HG03439 (cell line): ENCODE data around the gene CFAP46.
"Not testable (repeated sequence)": the region's sequence is repeated elsewhere in the genome, so short reads cannot be mapped to it uniquely, and the experiment has no call there.

Source experiments
- ATAC-seq: cut with Tn5 transposase; IDR thresholded peaks from one replicate; pipeline ENCODE4 v1.9.1; 2021; ENCODE audit warnings: mild to moderate bottlenecking, moderate library complexity; ENCODE audit not compliant: unreplicated experiment

The CFAP46 gene

DNA sequence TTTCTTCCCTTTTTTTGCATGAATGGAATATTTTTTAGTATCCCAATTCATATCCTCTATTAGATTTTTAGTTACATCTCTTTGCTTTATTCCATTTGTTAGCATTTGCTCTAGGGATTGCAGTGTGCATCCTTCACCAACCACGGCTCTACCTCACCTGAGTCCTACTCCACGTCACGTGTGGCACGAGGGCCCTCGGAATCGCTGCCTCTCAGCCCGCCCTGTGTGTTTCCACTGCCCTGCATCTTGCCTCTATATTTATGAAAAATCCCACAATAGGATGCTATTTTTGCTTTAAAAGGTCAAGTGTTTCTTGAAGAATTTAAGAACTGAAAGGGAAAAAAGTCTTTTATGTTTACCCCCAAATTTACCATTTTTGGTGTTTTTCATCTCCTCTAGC is 41.0 kb downstream of the CFAP46 start:
- ATAC-seq, result no peak

DNA sequence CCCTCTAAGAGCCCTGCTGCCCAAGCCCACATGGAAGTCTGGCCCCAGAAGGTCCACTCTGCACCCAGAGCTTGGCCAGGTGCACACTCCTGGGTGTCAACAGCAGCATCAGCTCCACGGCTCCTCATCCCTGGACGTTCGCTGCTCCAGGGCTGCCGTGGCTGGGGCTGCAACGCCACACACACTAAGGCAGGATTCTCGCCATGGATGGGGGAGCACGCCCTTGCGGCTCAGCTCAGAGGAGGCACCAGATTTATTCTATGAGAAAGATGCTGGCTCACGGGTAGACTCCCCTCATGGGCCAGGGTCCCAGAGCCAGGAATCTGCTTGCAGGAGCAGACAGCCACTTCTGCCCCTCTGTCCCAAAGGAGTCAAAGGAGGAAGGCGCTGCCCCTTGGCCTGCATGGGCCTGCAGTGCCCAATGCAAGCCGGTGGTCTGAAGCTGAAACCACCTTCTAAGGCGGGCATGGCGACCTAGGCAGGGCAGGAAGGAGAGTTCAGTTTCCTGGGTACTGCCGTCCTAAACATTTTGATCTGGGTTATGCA is 42.1 kb downstream of the CFAP46 start:
- no peak for ATAC-seq

DNA sequence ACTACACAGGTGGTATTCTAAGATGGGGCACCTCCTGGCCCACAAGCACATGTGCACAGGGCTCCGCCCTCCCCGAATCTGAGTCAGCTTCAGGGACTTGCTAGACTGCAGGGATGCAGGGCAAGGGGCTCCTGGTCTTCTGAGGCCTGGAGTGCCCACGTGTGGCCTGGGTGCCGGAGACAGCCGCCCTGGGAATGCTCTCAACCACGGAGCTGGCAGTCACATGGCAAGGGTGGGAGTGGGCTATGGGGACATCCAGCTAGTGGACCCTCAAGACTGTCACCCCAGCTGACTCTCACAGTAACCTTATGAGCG is 42.7 kb downstream of the CFAP46 start:
- ATAC-seq, result no peak

DNA sequence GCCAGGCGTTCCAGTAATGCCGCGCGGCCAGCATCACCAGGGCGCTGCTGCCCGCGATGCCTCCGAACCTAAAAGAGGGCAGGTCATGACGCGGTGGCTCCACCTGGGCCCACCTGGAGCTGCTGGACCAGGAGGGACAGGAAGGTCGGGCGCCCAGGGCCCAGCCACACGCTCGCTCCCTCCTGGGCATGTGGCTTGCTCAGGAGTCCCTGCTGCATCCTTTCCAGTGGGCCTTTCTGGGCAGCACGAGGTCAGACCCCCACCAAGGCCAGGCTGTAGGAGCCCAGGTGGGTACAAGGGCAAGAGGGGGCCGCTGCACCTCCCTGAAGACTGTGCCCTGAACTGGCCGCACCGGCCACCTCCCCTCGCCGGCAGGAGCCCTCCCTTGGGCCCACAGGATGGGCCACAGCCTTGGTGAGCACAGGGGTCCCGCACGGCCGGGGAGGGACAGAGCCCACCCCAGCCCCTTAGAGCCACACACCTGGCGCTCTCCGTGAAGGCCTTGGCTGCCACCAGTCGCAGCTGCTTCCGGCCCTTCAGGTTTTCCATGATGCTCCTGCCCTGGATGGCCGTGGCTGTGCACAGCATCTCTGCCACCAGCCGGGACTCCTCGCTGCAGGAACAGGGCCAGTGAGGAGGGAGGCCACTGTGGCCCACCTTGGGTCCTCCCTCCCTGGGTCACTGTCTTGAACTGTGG is 43.2 kb downstream of the CFAP46 start:
- ATAC-seq, result no peak

DNA sequence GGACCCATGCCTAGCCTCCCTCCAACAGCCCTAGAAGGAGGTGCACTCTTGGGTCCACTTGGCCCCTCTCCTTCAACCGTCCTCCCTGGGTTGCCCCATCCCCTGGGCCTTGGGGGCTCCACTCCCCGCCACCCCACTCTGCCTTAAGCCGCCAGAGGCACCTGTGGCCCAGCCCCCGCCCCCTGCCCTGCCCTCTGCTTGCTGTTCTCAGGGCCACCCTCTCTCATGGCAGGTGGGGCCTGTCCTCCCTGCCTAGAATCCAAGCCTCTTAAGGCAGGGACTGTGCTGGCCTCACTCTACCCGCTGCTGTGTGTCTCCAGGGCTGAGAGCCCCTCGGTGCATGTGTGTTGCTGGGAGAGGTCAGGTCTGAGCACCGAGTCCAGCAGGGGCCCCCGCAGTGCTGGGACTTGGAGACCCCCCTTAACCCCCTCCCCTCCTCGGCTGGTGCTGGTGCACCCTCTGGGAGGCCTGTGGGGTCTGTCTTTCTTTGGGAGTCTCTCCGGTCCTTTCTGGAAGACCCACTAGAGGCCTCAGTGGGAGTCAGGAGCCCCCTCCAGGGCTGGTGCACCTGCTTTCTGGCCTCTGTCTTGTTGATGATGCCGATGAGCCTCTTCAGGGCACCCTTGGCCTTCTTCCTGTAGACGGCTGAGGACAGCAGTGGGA is 43.8 kb downstream of the CFAP46 start:
- ATAC-seq, result no peak

DNA sequence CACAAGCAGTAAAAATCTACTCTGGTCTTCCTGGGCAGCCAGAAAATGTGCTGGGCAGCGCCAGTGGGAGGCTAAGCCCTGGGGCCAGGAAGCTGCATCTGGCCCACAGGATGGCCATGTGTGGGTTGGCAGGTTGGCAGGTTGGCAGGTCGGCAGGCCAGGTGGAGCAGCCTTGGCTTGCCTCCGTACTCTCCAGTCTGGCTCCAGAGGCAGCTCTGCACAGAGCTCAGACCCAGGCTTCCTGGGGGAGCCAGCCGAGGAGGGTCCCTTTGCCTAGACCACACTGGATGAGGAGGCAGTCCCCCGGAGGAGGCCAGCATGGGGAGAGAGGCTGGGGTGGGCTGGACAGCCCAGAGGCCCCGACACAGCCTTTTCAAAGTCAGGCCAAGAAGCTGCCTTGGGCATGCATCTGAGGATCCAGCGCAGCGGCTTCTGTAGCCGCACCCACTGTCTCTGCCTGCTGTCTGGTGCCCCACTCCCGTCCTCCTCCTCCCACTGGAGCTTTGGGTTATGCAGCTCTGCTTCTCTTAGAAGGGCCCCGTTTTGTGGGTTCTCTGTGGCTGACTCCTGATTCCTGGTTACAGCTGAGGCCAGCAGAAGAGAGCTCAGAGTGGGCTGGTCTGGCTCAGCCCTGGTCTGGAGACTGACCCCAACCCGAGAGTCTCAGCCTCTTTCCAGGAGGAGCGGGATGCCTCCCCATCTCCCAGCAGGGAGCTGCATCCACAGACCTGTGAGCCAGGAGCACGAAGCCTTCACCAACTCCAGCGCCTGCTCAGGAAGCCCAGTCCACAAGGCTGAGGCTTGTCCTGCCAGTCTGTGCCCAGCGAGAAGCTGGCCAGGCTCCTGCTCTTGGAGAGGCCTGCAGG is 44.6 kb downstream of the CFAP46 start:
- ATAC-seq, result no peak

DNA sequence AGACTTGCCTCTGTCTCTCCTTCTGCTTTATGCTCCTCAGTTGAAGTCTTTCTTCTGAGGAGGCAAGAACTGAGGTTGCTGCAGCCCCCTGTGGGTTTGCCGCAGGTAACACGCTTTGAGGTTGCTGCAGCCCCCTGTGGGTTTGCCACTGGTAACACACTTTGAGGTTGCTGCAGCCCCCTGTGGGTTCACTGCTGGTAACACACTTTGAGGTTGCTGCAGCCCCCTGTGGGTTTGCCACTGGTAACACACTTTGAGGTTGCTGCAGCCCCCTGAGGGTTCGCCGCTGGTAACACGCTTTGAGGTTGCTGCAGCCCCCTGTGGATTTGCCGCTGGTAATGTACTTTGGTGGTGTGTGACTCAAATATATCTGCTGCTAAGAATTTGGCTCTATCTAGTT is 48.6 kb downstream of the CFAP46 start:
- not testable (repeated sequence) for ATAC-seq

DNA sequence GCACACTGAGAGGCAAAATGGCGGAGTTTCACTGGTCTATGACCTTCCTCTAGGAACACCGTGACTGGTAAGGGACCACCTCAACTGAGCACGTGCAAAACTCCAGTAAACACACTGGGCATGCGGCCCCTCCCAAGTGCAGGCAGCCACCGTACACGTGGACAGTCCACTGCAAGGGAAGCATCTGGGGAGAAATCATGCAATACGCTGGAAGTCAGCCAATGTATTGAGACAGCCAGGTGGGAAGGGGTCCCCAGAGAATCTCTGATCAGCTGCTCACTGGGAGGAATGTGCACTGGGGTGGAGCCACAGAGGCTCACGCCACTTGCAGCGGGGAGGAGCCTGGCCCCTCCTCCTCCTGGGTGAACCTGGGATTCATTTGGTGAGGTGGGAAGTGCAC is 49.3 kb downstream of the CFAP46 start:
- ATAC-seq, result no peak

DNA sequence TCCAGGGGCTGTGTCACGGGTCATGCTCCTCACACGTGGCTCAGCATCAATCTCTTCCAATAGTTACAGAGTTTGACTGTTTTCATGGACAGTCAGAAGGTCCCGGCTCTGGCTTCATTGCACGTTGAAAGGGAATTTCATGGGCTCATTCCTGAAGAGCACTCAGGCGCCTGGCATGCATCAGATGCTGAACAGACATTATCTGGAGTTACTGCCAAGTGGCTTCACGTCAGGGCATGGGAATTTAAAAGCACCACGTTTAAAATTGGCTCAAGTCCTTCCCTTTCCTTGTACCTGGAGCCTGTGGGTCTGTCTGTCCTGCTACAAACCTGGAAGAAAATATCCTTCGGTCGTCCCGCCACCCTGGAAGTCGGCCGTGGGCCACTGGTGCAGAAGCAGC is 50.4 kb downstream of the CFAP46 start:
- ATAC-seq, result no peak

DNA sequence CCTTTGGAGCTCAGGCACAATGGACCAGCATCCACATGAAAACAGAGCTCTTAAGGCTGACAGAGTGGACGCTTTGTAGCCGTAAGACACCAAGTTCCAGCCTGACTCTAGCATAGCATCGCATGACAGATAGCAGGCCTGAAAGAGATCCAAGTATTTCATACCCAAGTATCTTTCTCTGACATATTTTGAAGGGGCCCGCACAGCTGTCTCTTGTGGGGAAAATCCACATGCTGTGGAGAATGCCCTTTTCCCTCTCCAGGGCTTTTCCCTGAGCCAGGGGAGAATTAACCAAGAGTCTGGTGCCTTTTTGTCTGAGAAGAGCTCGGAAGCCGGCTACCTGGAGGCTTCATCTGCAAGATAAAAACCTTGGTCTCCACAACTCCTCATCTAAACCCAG is 51.0 kb downstream of the CFAP46 start:
- no peak for ATAC-seq

DNA sequence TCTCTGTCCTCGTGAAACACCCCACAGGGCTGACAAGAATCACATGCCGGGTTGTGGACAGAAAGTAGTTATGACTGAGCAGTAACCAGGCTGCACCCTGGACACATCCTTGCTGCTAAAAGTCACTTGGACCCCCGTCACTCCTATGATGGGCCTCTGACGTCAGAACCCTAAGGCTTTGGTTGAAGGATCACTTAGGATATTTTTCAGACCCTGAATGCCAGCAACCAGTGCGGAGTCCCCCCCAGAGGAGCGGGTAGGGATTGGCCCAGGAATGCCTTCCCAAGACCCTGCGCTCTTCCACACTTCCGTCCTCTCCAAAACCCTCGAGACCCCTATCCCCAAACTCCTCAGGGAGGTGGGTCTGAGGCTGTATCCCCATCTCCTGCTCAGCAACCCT is 52.1 kb downstream of the CFAP46 start:
- ATAC-seq, result no peak

DNA sequence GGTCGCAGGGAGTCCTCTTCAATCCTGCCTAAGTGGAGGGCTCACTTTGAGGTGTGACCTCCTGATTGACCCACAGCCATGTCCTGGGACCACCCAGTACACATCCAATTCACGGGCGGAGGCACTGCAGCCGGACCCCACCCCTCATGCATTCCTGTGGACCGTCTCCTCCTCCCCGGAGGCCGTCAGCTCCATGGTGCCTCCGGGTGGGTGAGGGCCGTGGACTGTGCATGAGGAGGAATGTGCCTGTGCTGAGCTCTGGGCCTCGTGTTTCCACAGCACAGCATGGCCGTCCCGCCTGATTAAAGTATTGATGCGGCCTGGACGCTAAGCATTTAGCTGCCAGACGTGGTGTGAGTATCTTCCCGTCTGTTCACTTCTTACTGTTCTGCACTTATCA is 52.8 kb downstream of the CFAP46 start:
- ATAC-seq, result no peak

DNA sequence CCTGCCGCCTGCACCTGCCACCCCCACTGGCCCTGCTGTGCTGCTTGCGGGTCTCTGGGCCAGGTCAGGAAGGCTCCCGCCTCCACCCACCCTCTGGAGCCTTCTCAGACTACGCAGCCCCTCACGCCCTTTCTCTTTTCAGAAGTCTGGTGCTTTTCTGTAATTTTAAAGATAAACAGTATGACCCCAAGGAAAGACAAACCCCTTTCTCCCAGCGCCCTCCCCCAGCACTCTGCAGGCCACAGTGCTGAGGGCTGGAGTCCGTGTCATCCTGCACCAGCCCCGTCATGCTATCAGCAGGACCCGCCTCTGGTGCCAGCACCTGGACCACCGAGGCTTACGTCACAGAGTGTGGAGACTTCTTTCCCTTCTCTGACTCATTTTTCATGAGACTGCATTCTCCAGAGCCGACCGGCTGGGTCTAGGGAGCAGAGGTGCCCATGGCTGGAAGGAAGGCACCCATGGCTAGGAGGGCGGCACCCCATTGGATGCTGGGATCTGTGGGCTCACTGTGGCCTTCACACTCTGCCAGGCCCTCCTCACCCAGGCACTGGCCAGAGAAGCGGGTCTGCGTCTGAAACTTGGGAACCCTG is 53.4 kb downstream of the CFAP46 start:
- ATAC-seq, result no peak

DNA sequence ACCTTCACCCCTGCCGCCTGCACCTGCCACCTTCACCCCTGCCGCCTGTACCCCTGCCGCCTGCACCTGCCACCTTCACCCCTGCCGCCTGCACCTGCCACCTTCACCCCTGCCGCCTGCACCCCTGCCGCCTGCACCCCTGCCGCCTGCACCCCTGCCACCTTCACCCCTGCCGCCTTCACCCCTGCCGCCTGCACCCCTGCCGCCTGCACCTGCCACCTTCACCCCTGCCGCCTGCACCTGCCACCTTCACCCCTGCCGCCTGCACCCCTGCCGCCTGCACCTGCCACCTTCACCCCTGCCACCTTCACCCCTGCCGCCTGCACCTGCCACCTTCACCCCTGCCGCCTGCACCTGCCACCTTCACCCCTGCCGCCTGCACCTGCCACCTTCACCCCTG is 53.9 kb downstream of the CFAP46 start:
- not testable (repeated sequence) for ATAC-seq

DNA sequence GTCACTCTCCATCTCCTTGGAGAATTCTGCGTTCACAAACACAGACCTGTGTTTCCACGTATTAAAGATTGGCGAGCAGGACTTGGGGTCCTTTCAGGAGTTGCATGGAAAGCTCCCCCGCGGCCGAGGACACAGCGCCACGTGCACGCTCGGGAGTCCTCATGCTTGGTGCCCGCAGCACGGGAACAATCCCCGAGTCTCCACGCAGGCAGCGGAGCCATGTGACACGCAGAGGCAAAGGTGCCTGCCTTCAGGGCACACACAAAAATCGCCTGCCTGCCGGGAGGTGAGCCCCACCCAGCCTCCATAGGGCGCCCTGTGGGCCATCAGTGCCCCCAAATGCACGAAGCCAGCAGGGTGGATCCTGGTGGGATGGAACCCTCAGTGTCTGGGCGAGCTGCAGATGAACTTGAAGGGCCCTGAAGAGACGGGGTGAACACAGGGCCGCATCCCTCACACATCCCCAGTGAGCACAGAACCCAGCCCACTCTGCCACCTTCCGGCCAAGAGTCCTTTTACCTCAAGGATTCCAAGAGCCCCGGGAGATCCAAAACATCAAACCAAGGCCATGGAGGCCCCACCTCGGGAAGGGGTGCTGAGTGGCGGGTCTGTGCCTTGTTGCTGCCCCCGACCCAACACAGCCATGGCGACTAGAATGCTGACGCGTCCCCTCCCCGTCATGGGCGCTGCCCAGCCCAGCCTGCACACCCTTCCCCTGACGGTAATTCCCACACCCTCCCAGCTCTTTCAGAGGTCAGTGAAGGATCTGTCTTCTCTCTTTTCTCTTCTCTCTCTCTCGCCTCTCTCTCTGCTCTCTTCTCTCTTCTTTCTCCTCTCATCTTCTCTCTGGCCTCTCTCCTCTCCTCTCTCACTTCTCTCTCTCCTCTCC is 55.9 kb downstream of the CFAP46 start:
- ATAC-seq, result no peak

DNA sequence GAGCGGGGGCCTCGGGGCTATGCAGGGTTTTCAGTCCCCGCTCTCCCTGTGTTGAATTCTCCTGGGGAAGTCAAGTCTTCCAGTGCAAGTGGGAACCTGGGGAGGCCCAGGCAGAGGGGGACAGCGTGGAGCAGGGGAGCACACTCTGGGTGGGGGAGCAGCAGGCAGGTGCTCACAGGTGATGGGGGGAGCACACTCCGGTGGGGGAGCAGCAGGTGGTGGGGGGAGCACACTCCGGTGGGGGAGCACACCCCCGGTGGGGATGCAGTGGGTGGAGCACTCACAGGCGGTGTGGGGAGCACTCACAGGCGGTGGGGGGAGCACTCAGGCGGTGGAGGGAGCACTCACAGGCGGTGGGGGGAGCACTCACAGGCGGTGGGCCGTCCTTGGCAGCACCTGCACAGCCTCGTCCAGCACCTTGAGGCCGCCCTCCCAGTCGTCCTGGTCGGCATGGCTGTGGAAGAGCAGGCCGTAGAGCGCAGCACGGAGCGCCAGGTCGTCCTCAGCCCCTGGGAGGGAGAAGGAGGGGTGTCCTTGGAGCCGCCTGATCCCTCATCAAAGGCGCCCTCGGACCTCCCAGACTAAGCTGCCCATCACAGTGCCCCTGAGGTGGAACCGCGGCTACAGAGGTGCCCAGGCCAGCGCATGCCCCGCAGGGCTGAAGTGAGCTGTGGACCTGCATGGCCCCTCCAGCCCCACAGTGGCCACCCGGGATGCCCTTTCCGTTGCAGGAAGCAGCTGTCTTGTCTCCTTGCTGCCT is 56.7 kb downstream of the CFAP46 start:
- ATAC-seq, result no peak

DNA sequence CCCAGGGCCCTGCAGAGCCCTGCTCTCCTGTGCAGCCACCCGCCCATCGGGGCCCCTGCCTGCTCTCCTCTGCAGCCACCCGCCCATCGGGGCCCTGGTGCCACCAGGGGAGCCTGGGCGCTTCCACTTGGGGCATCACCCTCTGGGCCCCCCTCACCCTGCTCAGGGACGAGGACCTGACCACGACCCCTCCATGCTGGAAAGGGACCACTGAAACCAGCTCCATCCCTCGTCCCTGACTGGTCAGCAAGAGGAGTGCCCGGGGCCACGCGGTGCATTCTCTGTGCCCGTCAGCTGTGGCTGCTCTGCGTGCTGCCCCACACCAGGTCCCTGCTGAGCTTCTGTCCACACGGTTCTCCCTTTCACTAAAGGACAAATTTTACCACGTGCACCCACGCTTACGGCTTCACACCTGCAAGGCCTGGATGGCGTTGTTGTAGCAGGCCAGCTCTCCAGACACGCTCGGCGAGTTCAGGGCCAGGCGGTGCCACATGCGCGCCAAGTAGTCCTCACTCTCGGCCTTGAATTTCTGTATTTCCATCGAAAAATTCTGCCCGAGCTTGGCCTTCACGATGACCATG is 57.6 kb downstream of the CFAP46 start:
- ATAC-seq, result no peak

DNA sequence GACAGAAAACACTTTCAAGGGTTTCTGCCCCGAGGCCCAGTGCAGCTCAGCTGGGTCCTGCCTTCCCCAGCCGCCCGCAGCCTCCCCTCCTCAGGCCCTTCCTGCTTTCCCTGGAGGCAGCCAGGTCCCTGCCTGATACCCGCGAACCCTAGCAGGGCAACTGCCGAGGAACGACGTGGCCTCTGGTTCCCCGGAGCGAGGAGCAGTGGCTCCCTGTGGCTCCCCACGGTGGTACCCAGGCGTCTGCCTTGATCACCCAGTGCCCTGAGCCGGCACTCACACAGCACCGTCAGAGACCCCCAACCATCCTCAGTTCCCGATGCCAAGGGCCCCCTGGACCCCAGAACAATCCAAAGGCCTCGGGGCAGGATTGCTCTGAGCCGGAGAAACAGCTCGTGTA is 58.3 kb downstream of the CFAP46 start:
- no peak for ATAC-seq

DNA sequence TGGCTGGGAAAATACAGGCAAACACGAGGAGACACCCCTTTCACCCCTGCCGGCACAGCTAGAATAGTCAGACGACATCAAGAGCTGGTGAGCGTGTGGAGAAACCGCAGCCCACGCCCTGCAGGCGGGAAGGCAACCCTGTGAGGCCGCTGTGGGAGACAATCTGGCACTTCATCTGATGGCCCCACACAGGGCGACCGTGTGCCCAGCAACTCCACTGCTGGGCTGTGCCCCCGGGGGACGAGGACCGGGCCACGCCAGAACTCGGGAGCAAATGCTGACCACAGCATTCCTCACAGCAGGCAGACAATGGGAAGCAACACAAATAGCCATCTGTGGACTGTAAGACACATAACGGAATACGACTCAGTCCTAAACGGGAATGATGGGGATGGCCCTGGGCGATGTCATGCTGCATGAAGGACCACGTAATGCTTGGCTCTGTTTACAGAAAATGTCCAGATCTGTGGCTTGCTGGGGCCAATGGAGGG is 58.9 kb downstream of the CFAP46 start:
- ATAC-seq, result no peak
